GM23248 (cell line): ENCODE measurements around the gene MME. TPM values are rescaled to one million over a fixed set of nuclear protein-coding genes. Genes with fewer than 3 reads are reported as not detected.

Source experiments
- DNase-seq: peaks from one replicate; pipeline ENCODE4 v3.0.0-alpha.2; 2015
- H2AFZ ChIP-seq: fragments of 200-600 bp; sonication (generic); 2 replicates; pipeline ENCODE4 v1.6.1; 2016; ENCODE audit warnings: antibody characterized with exemption
- H3F3A ChIP-seq: fragments of 200-600 bp; sonication (generic); 2 replicates; pipeline ENCODE4 v1.6.1; 2016; ENCODE audit warnings: mild to moderate bottlenecking, antibody characterized with exemption, mixed run types; ENCODE audit not compliant: insufficient read depth
- H3K27ac ChIP-seq: fragments of 200-600 bp; sonication (generic); 2 replicates; pipeline ENCODE4 v1.5.1; 2016; ENCODE audit warnings: mild to moderate bottlenecking
- H3K27me3 ChIP-seq: fragments of 200-600 bp; sonication (generic); replicated peaks from 2 replicates; pipeline ENCODE4 v1.6.1; 2016; ENCODE audit warnings: mild to moderate bottlenecking; ENCODE audit not compliant: insufficient read depth
- H3K36me3 ChIP-seq: fragments of 200-600 bp; sonication (generic); 2 replicates; pipeline ENCODE4 v1.6.1; 2016; ENCODE audit warnings: low read depth, mild to moderate bottlenecking
- H3K4me1 ChIP-seq: fragments of 200-600 bp; sonication (generic); 2 replicates; pipeline ENCODE4 v1.6.1; 2016; ENCODE audit warnings: mild to moderate bottlenecking; ENCODE audit not compliant: insufficient read depth
- H3K4me2 ChIP-seq: fragments of 200-600 bp; sonication (generic); one replicate; pipeline ENCODE4 v1.6.1; 2016; ENCODE audit warnings: mild to moderate bottlenecking; ENCODE audit not compliant: unreplicated experiment
- H3K4me3 ChIP-seq: fragments of 200-600 bp; sonication (generic); 2 replicates; pipeline ENCODE4 v1.5.1; 2016; ENCODE audit warnings: mild to moderate bottlenecking
- H3K79me2 ChIP-seq: fragments of 200-600 bp; sonication (generic); 2 replicates; pipeline ENCODE4 v1.6.1; 2016; ENCODE audit warnings: mild to moderate bottlenecking; ENCODE audit not compliant: insufficient read depth
- H3K9ac ChIP-seq: fragments of 200-600 bp; sonication (generic); 2 replicates; pipeline ENCODE4 v1.6.1; 2016; ENCODE audit warnings: mild to moderate bottlenecking
- H3K9me2 ChIP-seq: fragments of 200-600 bp; sonication (generic); 2 replicates; pipeline ENCODE4 v1.6.1; 2016; ENCODE audit warnings: mixed run types, mild to moderate bottlenecking, moderate library complexity; ENCODE audit not compliant: insufficient read depth
- H3K9me3 ChIP-seq: fragments of 200-600 bp; sonication (generic); one replicate; pipeline ENCODE4 v1.6.1; 2017; ENCODE audit warnings: low read depth
- H4K20me1 ChIP-seq: fragments of 200-600 bp; sonication (generic); 2 replicates; pipeline ENCODE4 v1.6.0; 2016; ENCODE audit not compliant: insufficient read depth
- EZH2 ChIP-seq: fragments of 200-600 bp; sonication (generic); IDR thresholded peaks from 2 replicates; pipeline ENCODE4 v1.6.1; 2018; ENCODE audit warnings: antibody characterized with exemption, mild to moderate bottlenecking; ENCODE audit not compliant: insufficient read depth, poor library complexity, severe bottlenecking
- EZH2phosphoT487 ChIP-seq: fragments of 200-600 bp; sonication (generic); IDR thresholded peaks from 2 replicates; pipeline ENCODE4 v1.6.1; 2018; ENCODE audit warnings: antibody characterized with exemption, moderate library complexity, mild to moderate bottlenecking, low read depth; ENCODE audit not compliant: insufficient read depth
- WGBS, 2 experiments: methylation state at CpG; one replicate each; pipeline ENCODE4 v1.1.6; 2015 to 2017; ENCODE audit warnings: low lambda C conversion rate in 2 of 2, low coverage in 1 of 2; ENCODE audit errors: missing lambda C conversion rate in 2 of 2; 5-methylcytosine and 5-hydroxymethylcytosine counted together
- in situ Hi-C: fragments of 300-500 bp; cut with MboI; formaldehyde crosslinking; loops from 2 replicates; pipeline ENCODE4 v1.15.0; 2020
- polyA plus RNA-seq: library from polyadenylated mRNA; unstranded; fragments of >200 nt; fragmentation: Nextera tagmentation; extraction: Ambion mirVana; gene quantifications from 2 replicates; pipeline ENCODE4 v1.2.1, GENCODE V29; 2016
- total RNA-seq: library from RNA; depleted of rRNA; stranded (reverse); fragments of >200 nt; shearing (Covaris generic); gene quantifications from 2 replicates; pipeline ENCODE4 v1.2.3, GENCODE V29; 2014

Gene MME
- total and polyA plus RNA-seq, 2 experiments from 2014 or later, result 88.5 to 204 TPM

DNA sequence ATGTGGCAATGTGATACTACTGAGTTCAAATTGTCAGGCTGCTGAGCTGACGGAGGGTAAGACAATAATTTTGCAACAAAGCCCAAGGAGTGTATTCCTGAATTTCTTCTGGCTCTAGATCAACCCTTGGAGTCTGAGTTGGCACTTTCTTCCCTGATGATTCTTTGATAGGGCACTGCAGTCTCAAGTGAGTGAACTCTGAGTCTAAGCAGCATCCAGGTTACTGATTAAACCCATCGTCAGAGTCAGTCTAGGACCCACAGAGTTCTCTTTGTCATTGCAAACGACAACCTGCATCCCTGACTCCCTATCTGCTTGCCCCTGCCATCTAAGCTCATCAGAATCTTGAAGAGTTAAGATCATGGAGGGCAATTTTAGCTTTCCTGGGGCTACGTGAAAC, 58.6 kb downstream of the MME start:
- Histone ChIP-seq H3F3A (no peaks in the 10 kb centered on the region), H3K36me3 (peaks cover 44% of the 10 kb centered on the region), H3K27ac (no peak overlapping the region), H3K9ac (no peak overlapping the region), H2AFZ (no peak overlapping the region), H3K27me3 (no peaks in the 10 kb centered on the region), H3K4me3 (no peak overlapping the region), H3K4me1 (no peaks in the 10 kb centered on the region), H3K4me2 (no peak overlapping the region), H3K79me2 (no peaks in the 10 kb centered on the region; the same call in 1 of the 2 replicates), H3K9me2 (no peaks in the 10 kb centered on the region), H4K20me1 (no peaks in the 10 kb centered on the region), H3K9me3 (no peaks in the 10 kb centered on the region)
- in situ Hi-C loops, result no loop called here
- TF ChIP-seq EZH2 (no peak), EZH2phosphoT487 (no peak)
- WGBS, 2 experiments, result 83 to 93% methylated on average over 4 of the region's 4 CpGs
- DNase-seq, result no peak

GRCh38 chr3:155147588-155147987, 67.5 kb downstream of the MME start:
- no peak for DNase-seq
- no peaks in the 10 kb centered on the region for H3K27me3 ChIP-seq
- H3K4me3 ChIP-seq, result no peak overlapping the region
- WGBS, 2 experiments, result 89 to 100% methylated on average over 1 of the region's 1 CpG
- no peak overlapping the region for H3K27ac ChIP-seq
- H3K9me3 ChIP-seq, result no peaks in the 10 kb centered on the region
- H3K4me1 ChIP-seq, result no peaks in the 10 kb centered on the region
- no peaks in the 10 kb centered on the region for H4K20me1 ChIP-seq
- H3F3A ChIP-seq, result no peaks in the 10 kb centered on the region
- no peak overlapping the region for H3K4me2 ChIP-seq
- in situ Hi-C loops, result no loop called here
- H3K9me2 ChIP-seq, result no peaks in the 10 kb centered on the region
- peaks cover 86% of the 10 kb centered on the region for H3K36me3 ChIP-seq
- no peak for TF ChIP-seq EZH2phosphoT487
- TF ChIP-seq EZH2, result no peak
- H2AFZ ChIP-seq, result no peak overlapping the region
- H3K79me2 ChIP-seq, result no peaks in the 10 kb centered on the region
- no peak overlapping the region for H3K9ac ChIP-seq

DNA sequence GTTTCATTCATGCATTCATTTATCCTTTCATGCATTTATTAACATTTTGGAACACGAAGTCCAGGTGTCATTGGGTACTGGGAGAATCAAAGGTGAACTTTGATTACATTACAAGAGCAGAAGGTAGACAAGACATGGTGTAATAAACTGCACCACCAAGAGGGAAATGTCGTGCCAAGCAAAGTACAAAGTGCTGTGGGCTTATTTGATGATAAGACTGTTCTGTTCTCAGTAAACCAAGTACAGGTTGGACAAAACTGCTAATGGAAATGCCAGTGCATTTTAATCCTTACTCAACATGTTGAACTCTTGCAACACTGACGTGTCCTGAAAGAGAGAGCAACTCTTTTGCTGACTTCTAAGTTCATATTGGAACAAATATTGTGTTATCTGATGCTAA, 69.4 kb downstream of the MME start:
- no peaks in the 10 kb centered on the region for H3K9me2 ChIP-seq
- no peak overlapping the region for H3K4me2 ChIP-seq
- no peaks in the 10 kb centered on the region for H3F3A ChIP-seq
- H3K27me3 ChIP-seq, result no peaks in the 10 kb centered on the region
- no peak overlapping the region for H3K4me3 ChIP-seq
- in situ Hi-C loops, result no loop called here
- peaks cover 76% of the 10 kb centered on the region for H3K36me3 ChIP-seq
- no peaks in the 10 kb centered on the region for H3K4me1 ChIP-seq
- H3K27ac ChIP-seq, result no peak overlapping the region
- WGBS, 2 experiments, result 95 to 96% methylated on average over 3 of the region's 3 CpGs
- no peak for DNase-seq
- no peaks in the 10 kb centered on the region for H3K79me2 ChIP-seq
- no peaks in the 10 kb centered on the region for H4K20me1 ChIP-seq
- no peak for TF ChIP-seq EZH2phosphoT487
- no peak for TF ChIP-seq EZH2
- no peaks in the 10 kb centered on the region for H3K9me3 ChIP-seq
- no peak overlapping the region for H2AFZ ChIP-seq
- H3K9ac ChIP-seq, result no peak overlapping the region

- H3K9ac ChIP-seq, result no peak overlapping the region
- peaks cover 64% of the 10 kb centered on the region for H3K36me3 ChIP-seq
- H3K4me2 ChIP-seq, result no peak overlapping the region
- H2AFZ ChIP-seq, result no peak overlapping the region
- no peak overlapping the region for H3K4me3 ChIP-seq
- no peak for DNase-seq
- no peak for TF ChIP-seq EZH2
- no peak for TF ChIP-seq EZH2phosphoT487
- 94 to 95% methylated on average over 6 of the region's 6 CpGs for WGBS, 2 experiments
- no peaks in the 10 kb centered on the region for H3K9me2 ChIP-seq
- in situ Hi-C loops, result no loop called here
- no peaks in the 10 kb centered on the region for H3F3A ChIP-seq
- no peaks in the 10 kb centered on the region for H3K27me3 ChIP-seq
- no peak overlapping the region for H3K27ac ChIP-seq
- H3K79me2 ChIP-seq, result no peaks in the 10 kb centered on the region
- no peaks in the 10 kb centered on the region for H3K4me1 ChIP-seq
- H3K9me3 ChIP-seq, result no peaks in the 10 kb centered on the region
- no peaks in the 10 kb centered on the region for H4K20me1 ChIP-seq
Measured at GRCh38 chr3:155153242-155154186, 73.4 kb downstream of the MME start.
